ENCODE data around the gene ZMYM3. TPM values are rescaled to one million over a fixed set of nuclear protein-coding genes. Genes with fewer than 3 reads are reported as not detected.

Gene ZMYM3
- total RNA-seq, 1 donor from 2014 or later, result 44.2 TPM

- H3K9me3 Mint-ChIP-seq (ENCODE audit: unreplicated experiment), result no peaks in the 10 kb centered on the region
- no peak for DNase-seq
- no peaks in the 10 kb centered on the region for H3K36me3 Mint-ChIP-seq (ENCODE audit: unreplicated experiment)
- no peak for TF ChIP-seq CTCF (IDR thresholded peaks at IDR 0.05; ENCODE audit: partially characterized antibody, unreplicated experiment)
- peaks cover 2% of the 10 kb centered on the region for H3K27me3 Mint-ChIP-seq (ENCODE audit: unreplicated experiment)
- H3K4me3 Mint-ChIP-seq (ENCODE audit: unreplicated experiment), result no peak overlapping the region
- H3K27ac Mint-ChIP-seq (ENCODE audit: unreplicated experiment), result no peak overlapping the region
- H3K4me1 Mint-ChIP-seq (ENCODE audit: low read depth, unreplicated experiment), result peaks cover 2% of the 10 kb centered on the region
Observed at GRCh38 chrX:71225009-71225408, 28.9 kb downstream of the ZMYM3 start.

- no peak overlapping the region for H3K27ac Mint-ChIP-seq (ENCODE audit: unreplicated experiment)
- H3K4me1 Mint-ChIP-seq (ENCODE audit: low read depth, unreplicated experiment), result peaks cover 2% of the 10 kb centered on the region
- peaks cover 2% of the 10 kb centered on the region for H3K27me3 Mint-ChIP-seq (ENCODE audit: unreplicated experiment)
- no peaks in the 10 kb centered on the region for H3K36me3 Mint-ChIP-seq (ENCODE audit: unreplicated experiment)
- H3K4me3 Mint-ChIP-seq (ENCODE audit: unreplicated experiment), result no peak overlapping the region
- TF ChIP-seq CTCF (IDR thresholded peaks at IDR 0.05; ENCODE audit: partially characterized antibody, unreplicated experiment), result no peak
- no peak for DNase-seq
- no peaks in the 10 kb centered on the region for H3K9me3 Mint-ChIP-seq (ENCODE audit: unreplicated experiment)
Observed at GRCh38 chrX:71224098-71224708, 29.7 kb downstream of the ZMYM3 start.

- no peak for DNase-seq
- Mint-ChIP-seq H3K4me1 (ENCODE audit: low read depth, unreplicated experiment) (peaks cover 2% of the 10 kb centered on the region), H3K9me3 (ENCODE audit: unreplicated experiment) (no peaks in the 10 kb centered on the region), H3K4me3 (ENCODE audit: unreplicated experiment) (no peak within 1 kb of the TSS), H3K27me3 (ENCODE audit: unreplicated experiment) (peaks cover 2% of the 10 kb centered on the region), H3K27ac (ENCODE audit: unreplicated experiment) (no peak within 1 kb of the TSS), H3K36me3 (ENCODE audit: unreplicated experiment) (no peaks in the 10 kb centered on the region)
- TF ChIP-seq CTCF (IDR thresholded peaks at IDR 0.05; ENCODE audit: partially characterized antibody, unreplicated experiment), result no peak
Observed at GRCh38 chrX:71222929-71223328, 31.0 kb downstream of the ZMYM3 start, which contains the start of gene GJB1. Gene GJB1, plus strand, starts transcription at chrX:71223224. Its CDS starts 484 bp downstream, at chrX:71223708.

GRCh38 chrX:71221145-71221544, 32.8 kb downstream of the ZMYM3 start:
- Mint-ChIP-seq H3K9me3 (ENCODE audit: unreplicated experiment) (peaks cover 2% of the 10 kb centered on the region), H3K4me1 (ENCODE audit: low read depth, unreplicated experiment) (peaks cover 2% of the 10 kb centered on the region)
- no peak for TF ChIP-seq CTCF (IDR thresholded peaks at IDR 0.05; ENCODE audit: partially characterized antibody, unreplicated experiment)

GRCh38 chrX:71217298-71217697, 36.6 kb downstream of the ZMYM3 start:
- Mint-ChIP-seq H3K4me3 (ENCODE audit: unreplicated experiment) (no peak overlapping the region), H3K4me1 (ENCODE audit: low read depth, unreplicated experiment) (no peaks in the 10 kb centered on the region), H3K36me3 (ENCODE audit: unreplicated experiment) (no peaks in the 10 kb centered on the region), H3K9me3 (ENCODE audit: unreplicated experiment) (peaks cover 4% of the 10 kb centered on the region), H3K27me3 (ENCODE audit: unreplicated experiment) (no peaks in the 10 kb centered on the region), H3K27ac (ENCODE audit: unreplicated experiment) (no peak overlapping the region)
- DNase-seq, result no peak
- TF ChIP-seq CTCF (IDR thresholded peaks at IDR 0.05; ENCODE audit: partially characterized antibody, unreplicated experiment), result no peak

More at GRCh38 chrX:71221145-71221544, 32.8 kb downstream of the ZMYM3 start:
- Mint-ChIP-seq H3K27ac (ENCODE audit: unreplicated experiment) (no peak overlapping the region), H3K27me3 (ENCODE audit: unreplicated experiment) (no peaks in the 10 kb centered on the region), H3K36me3 (ENCODE audit: unreplicated experiment) (no peaks in the 10 kb centered on the region), H3K4me3 (ENCODE audit: unreplicated experiment) (no peak overlapping the region)
- no peak for DNase-seq

Data from glutamatergic neuron (in vitro differentiated cells).